Natural killer cell (primary cell): Measurements from ENCODE around the gene MSS51. TPM values are rescaled to one million over a fixed set of nuclear protein-coding genes. Genes with fewer than 3 reads are reported as not detected.

Source experiments
- ATAC-seq, 3 donors: fragments of 150-1000 bp in 2 of 3; fragments of 200-7000 bp in 1 of 3; cut with Tn5 transposase; 1 replicate in 1 of 3; 2 replicates in 2 of 3; pipeline ENCODE4 v1.10.0; 2021; ENCODE audit warnings: mild to moderate bottlenecking in 2 of 3, moderate library complexity in 2 of 3
- DNase-seq, 2 donors: peaks; one replicate each; pipeline versions ENCODE4 v3.0.0 to v3.0.0-alpha.2; 2013 to 2021; ENCODE audit warnings: mixed read lengths in 1 of 2
- H3K27ac ChIP-seq: one replicate; pipeline ENCODE4 v1.5.1; 2013; ENCODE audit warnings: mild to moderate bottlenecking, low read length
- H3K27me3 ChIP-seq: one replicate; pipeline ENCODE4 v1.6.1; 2013; ENCODE audit warnings: low read length; ENCODE audit not compliant: control insufficient read depth, insufficient read depth
- H3K36me3 ChIP-seq: one replicate; pipeline ENCODE4 v1.6.1; 2013; ENCODE audit warnings: low read length; ENCODE audit not compliant: control insufficient read depth, insufficient read depth
- H3K4me1 ChIP-seq: one replicate; pipeline ENCODE4 v1.6.1; 2013; ENCODE audit warnings: low read length; ENCODE audit not compliant: control insufficient read depth, insufficient read depth
- H3K4me3 ChIP-seq: one replicate; pipeline ENCODE4 v1.5.1; 2013; ENCODE audit warnings: low read length
- H3K9me3 ChIP-seq: one replicate; pipeline ENCODE4 v1.6.1; 2013; ENCODE audit warnings: low read length; ENCODE audit not compliant: control insufficient read depth, insufficient read depth
- H3K27ac Mint-ChIP-seq, 2 donors: one replicate each; pipeline ENCODE4 v1.8.0; 2022; ENCODE audit warnings: mild to moderate bottlenecking in 2 of 2, mixed read lengths in 2 of 2, moderate library complexity in 1 of 2
- H3K27me3 Mint-ChIP-seq, 2 donors: one replicate each; pipeline ENCODE4 v1.8.0; 2022; ENCODE audit warnings: low read depth in 2 of 2, mixed read lengths in 2 of 2
- H3K36me3 Mint-ChIP-seq: one replicate; pipeline ENCODE4 v1.8.0; 2022; ENCODE audit warnings: mixed read lengths
- H3K4me1 Mint-ChIP-seq, 2 donors: one replicate each; pipeline ENCODE4 v1.8.0; 2022; ENCODE audit warnings: mixed read lengths in 2 of 2
- H3K4me3 Mint-ChIP-seq: one replicate; pipeline ENCODE4 v1.8.0; 2022; ENCODE audit warnings: mild to moderate bottlenecking, moderate library complexity, mixed read lengths
- H3K9me3 Mint-ChIP-seq, 2 donors: one replicate each; pipeline ENCODE4 v1.8.0; 2022; ENCODE audit warnings: mixed read lengths in 2 of 2
- CTCF ChIP-seq: fragments of 200-600 bp; IDR thresholded peaks from one replicate; pipeline ENCODE4 v1.8.0; 2022; ENCODE audit warnings: antibody characterized with exemption
- WGBS: methylation state at CpG from one replicate; pipeline ENCODE4 v1.1.7; 2013; ENCODE audit warnings: missing lambda C conversion rate; ENCODE audit not compliant: insufficient coverage; 5-methylcytosine and 5-hydroxymethylcytosine counted together
- intact Hi-C: fragments of 100-400 bp; cut with micrococcal nuclease; formaldehyde crosslinking; loops from one replicate; pipeline ENCODE4 v1.14.2; 2022
- total RNA-seq, 4 donors: library from RNA; stranded (reverse); fragments of 120-200 nt in 1 of 4; gene quantifications; one replicate each; pipeline versions ENCODE4 v1.2.3 to v1.2.4, GENCODE V29; 2013 to 2022

Gene MSS51
- total RNA-seq, 3 donors from 2014 or later (not counting 1 experiment from before 2014, with no cell fraction given), result 3.1 to 4.8 (median 4.5) TPM

GRCh38 chr10:73379064-73379748 lies 54.2 kb downstream of the MSS51 start:
- Mint-ChIP-seq H3K9me3 (no peaks in the 10 kb centered on the region), H3K4me3 (no peak overlapping the region), H3K27me3 (no peaks in the 10 kb centered on the region), H3K27ac (peak overlapping the region; percentile 39 to 64), H3K36me3 (peaks cover 27% of the 10 kb centered on the region), H3K4me1 (peaks cover 4 to 6% of the 10 kb centered on the region in 2 donors)
- H3K4me3 ChIP-seq, result no peak overlapping the region
- ATAC-seq (peak; percentile 24 to 39 (median 26)), DNase-seq (no peak)
- no peak for TF ChIP-seq CTCF
- no peaks in the 10 kb centered on the region for H3K9me3 ChIP-seq
- no peaks in the 10 kb centered on the region for H3K27me3 ChIP-seq
- peaks cover 60% of the 10 kb centered on the region for H3K36me3 ChIP-seq
- no peak overlapping the region for H3K27ac ChIP-seq
- no peaks in the 10 kb centered on the region for H3K4me1 ChIP-seq
- WGBS, result 0% methylated on average over 1 of the region's 1 CpG
- intact Hi-C loops, result no loop called here

- peaks cover 21% of the 10 kb centered on the region for H3K36me3 Mint-ChIP-seq
- H3K4me3 Mint-ChIP-seq, result no peak overlapping the region
- no peak for DNase-seq
- H3K4me3 ChIP-seq, result no peak overlapping the region
- peaks cover 4 to 6% of the 10 kb centered on the region in 2 donors for H3K4me1 Mint-ChIP-seq
- ATAC-seq, result no peak
- H3K4me1 ChIP-seq, result no peaks in the 10 kb centered on the region
- H3K9me3 Mint-ChIP-seq, result no peaks in the 10 kb centered on the region
- H3K9me3 ChIP-seq, result no peaks in the 10 kb centered on the region
- peaks cover 45% of the 10 kb centered on the region for H3K36me3 ChIP-seq
- WGBS, result 96% methylated on average over 3 of the region's 3 CpGs
- H3K27ac Mint-ChIP-seq, result peak overlapping the region in 1 of 2 donors; percentile 24
- TF ChIP-seq CTCF, result no peak
- H3K27me3 Mint-ChIP-seq, result no peaks in the 10 kb centered on the region
- H3K27me3 ChIP-seq, result no peaks in the 10 kb centered on the region
- no peak overlapping the region for H3K27ac ChIP-seq
- intact Hi-C loops, result no loop called here
These were observed 56.7 kb downstream of the MSS51 start for GRCh38 chr10:73376679-73377078.

Other genes starting within 250 kb of the MSS51 start
- gene DNAJC9, start 186.3 kb downstream of the MSS51 start, total RNA-seq, result 10 to 100 TPM; 14.1 to 19.0 (median 17.4) TPM
- gene MRPS16, start 180.9 kb downstream of the MSS51 start, total RNA-seq, result 10 to 100 TPM; 28.2 to 39.4 (median 31.4) TPM
- gene CFAP70, start 74.7 kb downstream of the MSS51 start, total RNA-seq, result 1 to 10 TPM in 1 of 3 donors, under 1 TPM in 2; 0.28 to 2.9 (median 0.95) TPM
- gene ANXA7, start 19.5 kb downstream of the MSS51 start, total RNA-seq, result 10 to 100 TPM; 61.0 to 82.0 (median 72.5) TPM
- gene PPP3CB, start 62.5 kb upstream of the MSS51 start, total RNA-seq, result 10 to 100 TPM; 38.7 to 49.9 (median 41.2) TPM
- gene USP54, start 157.8 kb upstream of the MSS51 start, total RNA-seq, result 10 to 100 TPM in 1 of 3 donors, 1 to 10 TPM in 2; 4.4 to 10.2 (median 5.5) TPM
- not detected for gene MYOZ1, start 207.9 kb upstream of the MSS51 start, total RNA-seq
- not detected for gene SYNPO2L, start 222.5 kb upstream of the MSS51 start, total RNA-seq